ENCODE measurements around the gene FNBP1.

GRCh38 chr9:129954868-129955550 lies 88.0 kb downstream of the FNBP1 start:
- TF ChIP-seq CTCF (IDR thresholded peaks at IDR 0.05) (no peak), POLR2AphosphoS5 (IDR thresholded peaks at IDR 0.05) (no peak), POLR2A (IDR thresholded peaks at IDR 0.05) (no peak)

Data from sigmoid colon (tissue), 4 donors.